NOMO-1 (cell line): ENCODE data around the gene ECE1.

ENCODE experiments used
- DNase-seq, 2 experiments: peaks; one replicate each; lab custom pipeline; 2025; ENCODE audit not compliant: unreplicated experiment in 2 of 2; lab: John Stamatoyannopoulos, UW

ECE1 gene

GRCh38 chr1:21269461-21270085, 20.7 kb downstream of the ECE1 start:
- DNase-seq = no peak

GRCh38 chr1:21268281-21269239, 21.7 kb downstream of the ECE1 start:
- DNase-seq = no peak

GRCh38 chr1:21267191-21268077, 22.8 kb downstream of the ECE1 start:
- DNase-seq = no peak

- no peak for DNase-seq
Measured at GRCh38 chr1:21266119-21266774, 24.0 kb downstream of the ECE1 start.

- no peak for DNase-seq
Measured at GRCh38 chr1:21265644-21266043, 24.6 kb downstream of the ECE1 start.

GRCh38 chr1:21264898-21265297, 25.4 kb downstream of the ECE1 start:
- no peak for DNase-seq

GRCh38 chr1:21263653-21264225, 26.5 kb downstream of the ECE1 start:
- DNase-seq = no peak

- DNase-seq = no peak
Measured at GRCh38 chr1:21263052-21263429, 27.2 kb downstream of the ECE1 start.

GRCh38 chr1:21262293-21263051, 27.8 kb downstream of the ECE1 start:
- no peak for DNase-seq

GRCh38 chr1:21261551-21262292, 28.5 kb downstream of the ECE1 start:
- DNase-seq = peak; percentile 47 to 57

- no peak for DNase-seq
Measured at GRCh38 chr1:21260405-21261125, 29.7 kb downstream of the ECE1 start.

GRCh38 chr1:21259316-21260076, 30.8 kb downstream of the ECE1 start:
- DNase-seq = no peak

- DNase-seq = no peak
Measured at GRCh38 chr1:21258331-21259134, 31.7 kb downstream of the ECE1 start.

- no peak for DNase-seq
Measured at GRCh38 chr1:21257431-21258135, 32.7 kb downstream of the ECE1 start.

- no peak for DNase-seq
Measured at GRCh38 chr1:21256776-21257175, 33.5 kb downstream of the ECE1 start.

GRCh38 chr1:21255943-21256320, 34.3 kb downstream of the ECE1 start:
- no peak for DNase-seq
